Measurements from ENCODE around the gene PDE11A. TPM values are rescaled to one million over a fixed set of nuclear protein-coding genes. Genes with fewer than 3 reads are reported as not detected.
A peak's percentile ranks its signal among the peaks of the same experiment; 100 is the strongest.

Gene PDE11A
- total and polyA plus RNA-seq, 2 of the 8 experiments (the other 6 are each of a cell fraction or from before 2014, with no cell fraction given) = 0.19 to 0.23 TPM

DNA sequence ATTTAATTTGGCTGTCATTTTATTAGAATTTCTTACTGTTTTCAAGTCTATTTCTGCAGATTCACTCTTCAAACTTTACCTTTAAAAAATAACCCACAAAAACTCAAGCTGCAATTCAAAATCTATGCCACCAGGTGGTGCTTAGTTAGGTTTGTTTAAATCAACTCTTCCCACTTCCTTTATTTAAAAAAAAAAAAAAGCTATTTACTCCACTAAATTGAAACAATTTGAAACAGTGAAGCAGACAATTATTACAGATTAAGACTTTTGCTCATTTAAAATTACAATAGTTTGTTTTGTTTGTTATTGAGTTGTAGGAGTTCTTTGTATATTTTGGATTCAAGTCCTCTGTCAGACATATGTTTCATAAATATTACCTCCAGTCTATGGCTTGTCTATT lies 300.0 kb downstream of the PDE11A start:
- H3K27me3 ChIP-seq (replicated peaks in 1 of 4; ENCODE audit: control insufficient read depth in 3 of 4, extremely low read depth in 1 of 4, insufficient read depth in 3 of 4, low read length in 3 of 4) = no peaks in the 10 kb centered on the region

More for the DNA sequence above, 300.0 kb downstream of the PDE11A start:
- Histone ChIP-seq H3K36me3 (ENCODE audit: control insufficient read depth in 2 of 4, insufficient read depth in 4 of 4, low read length in 3 of 4) (no peaks in the 10 kb centered on the region), H3K9ac (replicated peaks in 1 of 4; ENCODE audit: extremely low read depth in 1 of 4, low read depth in 3 of 4, low read length in 3 of 4) (no peak overlapping the region), H2BK12ac (ENCODE audit: low read depth, low read length) (no peak overlapping the region), H3K14ac (ENCODE audit: insufficient read length) (no peak overlapping the region), H2BK15ac (ENCODE audit: low read length) (no peak overlapping the region), H2BK20ac (ENCODE audit: low read length) (no peak overlapping the region), H2BK5ac (ENCODE audit: low read depth, low read length) (no peak overlapping the region), H4K91ac (replicated peaks; ENCODE audit: insufficient read length, low read length) (no peak overlapping the region), H3K18ac (ENCODE audit: extremely low read depth, low read length) (no peak overlapping the region), H3K9me3 (ENCODE audit: insufficient read depth in 2 of 2, low read depth in 1 of 2, low read length in 1 of 2) (no peaks in the 10 kb centered on the region), H2AK5ac (ENCODE audit: low read depth, low read length) (no peak overlapping the region), H3K4me2 (ENCODE audit: insufficient read depth in 1 of 2, low read depth in 2 of 2, low read length in 2 of 2) (no peak overlapping the region), H4K20me1 (replicated peaks in 1 of 2; ENCODE audit: control insufficient read depth in 1 of 2, insufficient read depth in 2 of 2, low read length in 2 of 2) (no peaks in the 10 kb centered on the region), H2BK120ac (replicated peaks; ENCODE audit: low read depth, low read length) (no peak overlapping the region), H3K79me1 (ENCODE audit: low read depth, low read length) (no peaks in the 10 kb centered on the region), H4K8ac (ENCODE audit: extremely low read depth, insufficient read depth, low read length) (no peak overlapping the region), H3K4me1 (replicated peaks in 1 of 4; ENCODE audit: control insufficient read depth in 3 of 4, insufficient read depth in 4 of 4, low read length in 3 of 4) (no peaks in the 10 kb centered on the region), H3K23me2 (ENCODE audit: low read depth, low read length) (no peaks in the 10 kb centered on the region), H3K4me3 (ENCODE audit: extremely low read depth in 1 of 4, insufficient read depth in 2 of 4, low read depth in 3 of 4, low read length in 4 of 4) (no peak overlapping the region), H3K23ac (ENCODE audit: insufficient read length) (no peak overlapping the region), H3K27ac (ENCODE audit: low read depth, low read length) (no peak overlapping the region), H4K5ac (ENCODE audit: insufficient read length, low read depth, low read length) (no peak overlapping the region), H3K4ac (replicated peaks; ENCODE audit: insufficient read length, low read depth, low read length) (no peak overlapping the region), H2AFZ (ENCODE audit: low read length) (no peak overlapping the region), H3K79me2 (ENCODE audit: control insufficient read depth in 1 of 2, insufficient read depth in 2 of 2, low read length in 2 of 2) (no peaks in the 10 kb centered on the region), H3K56ac (replicated peaks; ENCODE audit: insufficient read length, low read depth, low read length) (no peak overlapping the region)
- ChIA-PET POLR2A (ENCODE audit: partially characterized antibody) (interaction anchor here (1.1 kb wide), 1 partner anchor 24 kb away, joined by 3 read pairs; no protein-coding TSS in a partner anchor), CTCF (ENCODE audit: partially characterized antibody) (interaction anchor here (0.7 to 2.5 kb wide), 14 partner anchors 8 to 1013 kb away, joined by 3 to 14 read pairs (median 3); no protein-coding TSS in a partner anchor)
- DNase-seq (ENCODE audit: low read depth in 1 of 2, low spot score in 2 of 2) = no peak
- TF ChIP-seq CTCF (IDR thresholded peaks at IDR 0.05; ENCODE audit: control extremely low read depth in 1 of 3, insufficient read depth in 1 of 3, low read depth in 1 of 3, low read length in 3 of 3) (peak in 2 of 3 experiments; percentile 26 to 31; a peak in 2 of 4 replicates), EGR1 (IDR thresholded peaks at IDR 0.05; ENCODE audit: borderline replicate concordance, low read depth, low read length) (no peak), RAD21 (IDR thresholded peaks at IDR 0.05 in 1 of 2, conservative IDR thresholded peaks at IDR 0.05 in 1 of 2; ENCODE audit: low read depth in 2 of 2, low read length in 2 of 2) (peak in 1 of 2 experiments; percentile 29; a peak in 3 of 4 replicates)
- FAIRE-seq = peak; percentile 74

Measured in H1 (cell line).